Inferior parietal cortex (tissue), 1 donor: ENCODE measurements around the gene CNPPD1.
"Not testable (repeated sequence)": the region's sequence is repeated elsewhere in the genome, so short reads cannot be mapped to it uniquely, and the experiment has no call there.

Source experiments
- DNase-seq: peaks from one replicate; pipeline ENCODE4 v3.0.0-alpha.2; 2016; ENCODE audit errors: extremely low spot score

The CNPPD1 gene

GRCh38 chr2:219207884-219208740 is 31.4 kb upstream of the CNPPD1 start:
- no peak for DNase-seq

GRCh38 chr2:219207134-219207883 is 30.6 kb upstream of the CNPPD1 start:
- peak; percentile 43 for DNase-seq

DNA sequence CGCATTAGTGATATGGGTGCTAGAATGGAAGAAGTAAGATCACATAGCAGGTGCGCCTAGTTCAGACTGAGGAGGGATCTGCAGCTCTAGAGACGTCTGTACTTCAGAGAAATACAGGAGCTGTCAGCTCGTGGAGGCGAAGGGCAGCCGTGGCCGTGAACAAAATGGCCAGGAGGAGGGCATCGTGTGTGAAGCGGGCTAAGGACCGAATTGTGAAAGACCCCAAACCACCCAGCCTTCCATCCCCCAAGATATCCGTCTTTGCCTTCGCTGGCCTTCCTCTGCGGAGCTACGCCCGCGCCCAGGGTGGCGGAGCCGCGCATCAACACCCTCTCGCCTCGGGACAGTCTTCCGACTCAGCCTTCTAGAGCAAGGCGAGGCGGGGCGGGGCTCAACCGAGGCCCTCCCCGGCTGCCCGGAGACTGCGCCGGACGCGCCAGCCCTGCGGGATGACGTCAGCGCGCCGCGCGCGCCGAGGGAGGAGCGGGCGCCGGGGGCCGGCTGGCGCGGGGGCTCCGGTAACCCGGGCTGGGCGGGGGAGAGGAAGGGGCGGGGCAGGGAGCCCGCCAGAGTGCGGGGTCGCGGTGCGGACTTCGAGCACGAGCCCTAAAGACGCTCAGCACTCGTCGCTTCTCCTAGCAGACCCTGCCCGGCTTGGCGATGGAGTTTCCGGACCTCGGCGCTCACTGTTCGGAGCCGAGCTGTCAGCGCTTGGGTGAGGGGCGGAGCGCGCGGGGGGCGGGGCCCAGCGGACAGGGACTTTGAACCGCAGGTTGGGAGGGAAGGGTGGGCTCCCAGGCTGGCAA is 29.8 kb upstream of the CNPPD1 start, which contains the start of gene ZFAND2B:
Gene ZFAND2B, plus strand, starts transcription at position 455 of the 806 bp plus-strand sequence. Its CDS starts 206 bp downstream, at position 661.
- peak; percentile 94 for DNase-seq

- no peak for DNase-seq
These were observed 29.2 kb upstream of the CNPPD1 start for GRCh38 chr2:219205981-219206327.

DNA sequence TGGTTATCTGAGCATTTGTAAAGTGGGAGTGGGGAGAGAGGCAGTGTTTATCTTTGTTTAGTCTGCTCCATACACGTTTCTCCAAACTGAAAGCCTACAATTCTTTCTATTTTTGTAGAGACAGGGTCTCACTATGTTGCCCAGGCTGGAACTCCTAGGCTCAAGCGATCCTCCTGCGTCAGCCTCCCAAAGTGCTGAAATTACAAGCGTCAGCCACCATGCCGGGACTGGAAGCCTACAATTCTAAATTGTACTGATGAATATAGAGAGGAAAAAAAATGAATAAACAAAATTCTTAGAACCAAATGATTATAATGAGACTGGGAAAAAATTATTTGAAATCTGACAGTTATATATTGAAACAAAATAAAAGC is 28.4 kb upstream of the CNPPD1 start:
- DNase-seq: no peak

GRCh38 chr2:219204425-219205164 is 27.9 kb upstream of the CNPPD1 start:
- no peak for DNase-seq

- not testable (repeated sequence) for DNase-seq
These were observed 24.6 kb upstream of the CNPPD1 start for GRCh38 chr2:219201331-219201730.

DNA sequence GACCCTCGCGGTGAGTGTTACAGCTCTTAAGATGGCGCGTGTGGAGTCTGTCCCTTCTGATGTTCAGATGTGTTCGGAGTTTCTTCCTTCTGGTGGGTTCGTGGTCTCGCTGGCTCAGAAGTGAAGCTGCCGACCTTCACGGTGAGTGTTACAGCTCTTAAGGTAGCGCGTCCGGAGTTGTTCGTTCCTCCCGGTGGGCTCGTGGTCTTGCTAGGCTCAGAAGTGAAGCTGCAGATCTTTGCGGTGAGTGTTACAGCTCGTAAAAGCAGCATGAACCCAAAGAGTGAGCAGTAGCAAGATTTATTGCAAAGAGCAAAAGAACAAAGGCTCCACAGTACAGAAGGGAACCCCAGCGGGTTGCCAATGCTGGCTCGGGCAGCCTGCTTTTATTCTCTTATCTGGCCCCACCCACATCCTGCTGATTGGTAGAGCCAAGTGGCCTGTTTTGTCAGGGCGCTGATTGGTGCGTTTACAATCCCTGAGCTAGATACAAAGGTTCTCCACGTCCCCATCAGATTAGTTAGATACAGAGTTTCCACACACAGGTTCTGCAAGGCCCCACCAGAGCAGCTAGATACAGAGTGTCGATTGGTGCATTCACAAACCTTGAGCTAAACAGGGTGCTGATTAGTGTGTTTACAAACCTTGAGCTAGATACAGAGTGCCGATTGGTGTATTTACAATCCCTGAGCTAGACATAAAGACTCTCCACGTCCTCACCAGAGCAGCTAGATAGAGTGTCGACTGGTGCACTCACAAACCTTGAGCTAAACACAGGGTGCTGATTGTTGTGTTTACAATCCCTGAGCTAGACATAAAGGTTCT is 24.0 kb upstream of the CNPPD1 start:
- DNase-seq: not testable (repeated sequence)

DNA sequence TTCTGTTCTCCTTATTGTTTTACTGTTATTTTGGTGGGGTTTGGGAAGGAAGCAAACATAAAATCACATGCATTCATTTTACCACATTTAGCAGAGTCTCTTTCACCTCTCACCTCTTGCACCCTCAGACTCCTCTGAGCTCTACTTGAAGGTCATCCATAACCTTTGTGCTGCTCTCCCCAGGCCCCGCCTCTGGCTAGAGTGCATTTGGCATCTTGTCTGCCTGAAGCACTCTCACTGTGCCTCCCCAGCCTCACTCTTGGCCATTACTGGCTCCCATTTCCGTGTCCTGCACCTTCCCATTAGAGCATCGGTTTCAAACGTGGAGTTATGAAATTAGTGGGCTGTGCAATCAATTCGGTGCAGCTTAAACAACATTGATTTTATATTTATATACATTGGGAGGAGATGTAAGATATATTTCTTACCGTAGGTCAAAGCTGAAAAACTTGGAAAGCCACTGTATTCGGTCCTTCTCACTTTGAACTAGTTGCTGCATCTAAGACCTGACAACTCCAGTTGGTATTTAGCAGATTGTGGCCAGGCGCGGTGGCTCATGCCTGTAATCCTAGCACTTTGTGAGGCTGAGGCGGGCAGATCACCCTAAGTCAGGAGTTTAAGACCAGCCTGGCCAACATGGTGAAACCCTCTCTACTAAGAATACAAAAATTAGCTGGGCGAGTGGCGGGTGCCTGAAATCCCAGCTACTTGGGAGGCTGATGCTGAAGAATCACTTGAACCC is 22.9 kb upstream of the CNPPD1 start:
- DNase-seq: no peak

DNA sequence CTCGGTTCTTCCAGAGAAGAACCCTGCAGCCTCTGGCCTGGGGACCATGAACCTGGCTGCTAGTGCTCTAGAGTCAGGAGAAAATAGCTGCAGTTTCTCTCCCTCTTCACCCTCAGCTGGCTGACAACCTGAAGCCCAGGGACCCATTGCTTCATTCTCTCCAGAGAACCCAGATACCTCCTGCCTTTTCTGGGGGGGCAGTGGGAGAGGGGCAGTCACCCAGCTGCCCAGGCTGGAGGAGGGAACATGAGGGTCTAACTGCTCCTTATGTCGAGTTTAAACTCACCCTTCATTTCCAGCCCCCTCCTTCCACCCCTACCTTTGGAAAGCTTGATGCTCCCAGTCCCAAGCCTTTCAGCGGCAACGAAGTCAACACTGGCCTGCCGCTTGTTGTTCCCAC is 22.2 kb upstream of the CNPPD1 start:
- no peak for DNase-seq

DNA sequence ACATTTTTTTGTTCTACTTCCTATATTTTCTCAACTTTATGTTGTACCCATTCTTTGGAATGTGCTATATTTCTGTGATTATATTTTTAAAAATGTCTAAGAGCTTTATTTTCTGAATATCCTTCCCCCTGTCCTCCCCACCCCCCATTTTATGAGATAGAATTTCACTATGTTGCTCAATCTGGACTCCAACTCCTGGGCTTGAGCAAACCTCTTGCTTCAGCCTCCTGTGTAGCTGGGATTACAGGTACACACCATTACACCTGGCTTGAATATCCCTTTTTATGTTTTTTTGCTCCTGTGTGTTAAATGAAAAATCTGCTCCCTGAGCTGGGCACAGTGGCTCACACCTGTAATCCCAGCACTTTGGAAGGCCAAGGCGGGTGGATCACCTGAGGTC is 20.7 kb upstream of the CNPPD1 start:
- no peak for DNase-seq

DNA sequence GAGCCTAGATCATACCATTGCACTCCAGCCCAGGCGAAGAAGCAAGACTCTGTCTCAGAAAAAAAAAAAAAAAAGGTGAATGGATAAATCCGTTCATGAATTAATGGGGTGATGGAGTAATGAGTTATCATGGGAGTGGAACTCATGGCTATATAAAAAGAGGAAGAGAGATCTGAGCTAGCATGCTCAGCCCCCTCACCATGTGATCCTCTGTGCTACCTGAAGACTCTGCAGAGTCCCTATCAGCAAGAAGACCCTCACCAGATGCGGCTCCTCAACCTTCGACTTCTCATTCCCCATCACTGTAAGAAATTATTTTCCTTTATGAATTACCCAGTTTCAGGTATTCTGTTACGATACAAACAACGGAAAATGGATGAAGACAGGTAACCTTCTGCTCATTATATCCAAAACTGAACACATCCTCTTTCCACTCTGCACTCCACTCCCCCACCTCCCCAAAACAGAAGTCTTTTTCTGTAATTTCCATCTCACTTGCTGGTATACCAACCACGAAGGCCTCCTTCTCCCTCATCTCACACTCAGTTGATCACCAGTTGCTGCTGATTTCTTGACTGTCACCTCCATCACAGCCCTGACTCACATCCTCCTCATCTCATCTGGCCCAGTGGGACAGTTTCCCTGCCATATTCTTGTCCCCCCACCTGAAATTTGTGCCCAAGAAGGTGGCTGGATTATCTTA is 10.2 kb upstream of the CNPPD1 start:
- DNase-seq: no peak

DNA sequence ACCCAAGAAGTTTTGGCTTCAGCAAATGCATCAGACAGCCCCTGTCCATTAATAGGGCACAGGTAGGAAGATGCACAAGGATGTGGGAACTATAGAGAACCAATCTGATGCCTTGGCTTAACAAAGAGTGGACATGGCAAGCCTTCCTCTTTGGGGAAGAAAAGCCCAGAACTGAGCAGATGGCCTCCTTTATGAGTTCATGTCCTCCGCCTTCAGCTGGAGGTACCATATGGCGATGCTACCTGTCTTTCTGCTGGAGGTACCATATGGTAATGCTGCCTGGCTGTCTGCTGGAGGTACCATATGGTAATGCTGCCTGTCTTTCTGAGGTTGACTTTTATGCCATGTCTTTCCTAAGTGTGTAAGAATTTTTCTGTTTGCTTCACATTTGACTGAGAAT is 7.4 kb upstream of the CNPPD1 start:
- no peak for DNase-seq

DNA sequence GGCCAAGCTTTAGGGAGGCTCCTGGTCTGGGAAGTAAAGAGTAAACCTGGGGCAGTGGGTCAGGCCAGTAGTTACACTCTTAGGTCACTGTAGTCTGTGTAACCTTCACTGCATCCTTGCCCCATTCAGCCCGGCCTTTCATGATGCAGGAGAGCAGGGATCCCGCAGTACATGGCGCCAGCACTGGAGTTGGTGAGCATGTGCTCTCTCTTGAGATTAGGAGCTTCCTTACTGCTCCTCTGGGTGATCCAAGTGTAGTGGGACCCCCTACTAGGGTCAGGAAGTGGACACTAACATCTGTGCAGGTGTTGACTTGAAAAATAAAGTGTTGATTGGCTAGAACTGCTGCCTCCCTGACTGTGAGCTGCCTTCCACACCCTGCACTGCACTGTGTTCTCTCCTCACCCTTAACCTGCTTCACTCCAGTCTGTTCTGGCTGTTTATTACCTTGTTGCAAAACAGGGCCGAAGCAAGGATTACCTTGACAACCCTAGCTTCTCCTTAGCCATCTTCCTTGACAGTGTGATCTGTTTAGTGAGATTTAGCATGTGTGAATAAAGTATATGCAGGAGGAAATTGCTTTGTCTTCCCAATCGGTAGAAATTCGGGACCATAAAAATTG is 6.5 kb upstream of the CNPPD1 start:
- DNase-seq: no peak

- DNase-seq: no peak
These were observed 5.8 kb upstream of the CNPPD1 start for GRCh38 chr2:219182331-219183150.

DNA sequence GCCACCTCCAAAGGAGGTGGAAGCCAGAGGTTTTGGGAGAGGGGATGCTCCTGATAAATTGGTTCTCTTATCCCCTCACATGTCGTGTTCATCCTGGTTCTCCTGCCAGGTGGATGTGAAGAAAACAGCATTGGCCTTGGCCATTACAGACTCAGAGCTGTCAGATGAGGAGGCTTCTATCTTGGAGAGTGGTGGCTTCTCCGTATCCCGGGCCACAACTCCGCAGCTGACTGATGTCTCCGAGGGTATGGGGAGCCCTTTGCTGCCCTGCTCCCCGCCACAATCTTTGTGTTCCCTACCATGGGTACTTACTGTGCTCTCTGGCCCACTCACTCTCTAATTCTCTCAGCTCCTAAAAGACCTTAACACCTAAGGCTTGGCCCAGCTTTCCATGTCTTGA is 4.8 kb upstream of the CNPPD1 start:
- DNase-seq: no peak

DNA sequence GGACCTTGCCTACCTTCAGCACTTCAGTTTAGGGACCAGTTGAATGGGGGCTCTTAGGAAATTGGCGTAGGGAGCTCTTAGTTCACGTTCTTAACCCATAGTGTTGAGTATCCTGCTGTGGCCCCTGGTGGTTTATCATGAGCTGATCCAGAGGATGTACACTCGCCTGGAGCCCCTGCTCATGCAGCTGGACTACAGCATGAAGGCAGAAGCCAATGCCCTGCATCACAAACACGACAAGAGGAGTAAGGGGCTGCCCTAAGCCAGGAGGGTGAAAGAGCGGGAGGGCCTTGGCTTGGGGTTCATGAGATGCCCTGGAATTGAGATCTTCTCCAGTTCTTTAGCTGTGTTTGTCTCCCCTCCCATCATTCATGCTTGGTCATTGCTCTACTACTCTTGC is 4.2 kb upstream of the CNPPD1 start:
- DNase-seq: no peak
